ENCODE data around the gene SYT1. TPM values are rescaled to one million over a fixed set of nuclear protein-coding genes. Genes with fewer than 3 reads are reported as not detected.
"Not testable (repeated sequence)": the region's sequence is repeated elsewhere in the genome, so short reads cannot be mapped to it uniquely, and the experiment has no call there.

The SYT1 gene
- total RNA-seq, 1 donor from 2014 or later, result 2.1 TPM

GRCh38 chr12:79008591-79008990 is 144.0 kb downstream of the SYT1 start:
- H3K27ac ChIP-seq (ENCODE audit: low read depth, low read length), result no peak overlapping the region
- H3K27me3 ChIP-seq (ENCODE audit: control insufficient read depth in 3 of 3, insufficient read depth in 3 of 3, low read length in 3 of 3), result no peaks in the 10 kb centered on the region
- H3K9me3 ChIP-seq (ENCODE audit: control insufficient read depth in 3 of 3, low read length in 3 of 3), result no peaks in the 10 kb centered on the region
- no peak overlapping the region for H3K4me3 ChIP-seq (ENCODE audit: low read length in 3 of 3)
- H3K9ac ChIP-seq (ENCODE audit: low read depth in 1 of 3, low read length in 3 of 3), result no peak overlapping the region
- H3K36me3 ChIP-seq (ENCODE audit: control insufficient read depth in 3 of 3, insufficient read depth in 3 of 3, low read length in 3 of 3), result no peaks in the 10 kb centered on the region
- H3K4me1 ChIP-seq (ENCODE audit: control insufficient read depth in 3 of 3, insufficient read depth in 3 of 3, low read length in 3 of 3), result no peaks in the 10 kb centered on the region

DNA sequence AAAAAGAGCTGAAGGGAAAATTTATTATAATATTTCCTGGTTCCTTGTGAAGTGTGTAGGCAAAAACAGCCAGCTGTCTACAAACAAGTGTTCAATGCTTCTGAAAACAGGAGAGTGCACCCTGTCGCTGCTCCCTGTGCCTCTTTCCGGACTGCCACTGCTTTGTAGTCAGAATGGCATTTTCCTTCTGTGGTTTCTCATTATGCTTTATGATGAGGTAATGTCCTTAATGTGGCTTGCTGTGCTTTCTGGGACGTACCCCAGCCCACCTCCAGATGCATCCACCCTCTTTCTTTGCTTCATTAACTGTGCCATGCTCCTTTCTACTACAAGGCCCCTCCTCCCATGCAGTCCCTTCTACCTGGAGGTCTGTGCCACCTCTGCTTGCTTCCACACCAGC is 148.1 kb downstream of the SYT1 start:
- Histone ChIP-seq H3K4me1 (ENCODE audit: control insufficient read depth in 3 of 3, insufficient read depth in 3 of 3, low read length in 3 of 3) (no peaks in the 10 kb centered on the region), H3K27ac (ENCODE audit: low read depth, low read length) (no peak overlapping the region), H3K4me3 (ENCODE audit: low read length in 3 of 3) (no peak overlapping the region), H3K36me3 (ENCODE audit: control insufficient read depth in 3 of 3, insufficient read depth in 3 of 3, low read length in 3 of 3) (no peaks in the 10 kb centered on the region), H3K9me3 (ENCODE audit: control insufficient read depth in 3 of 3, low read length in 3 of 3) (no peaks in the 10 kb centered on the region), H3K27me3 (ENCODE audit: control insufficient read depth in 3 of 3, insufficient read depth in 3 of 3, low read length in 3 of 3) (no peaks in the 10 kb centered on the region), H3K9ac (ENCODE audit: low read depth in 1 of 3, low read length in 3 of 3) (no peak overlapping the region)

GRCh38 chr12:79016181-79016580 is 151.6 kb downstream of the SYT1 start:
- Histone ChIP-seq H3K4me3 (ENCODE audit: low read length in 3 of 3) (no peak overlapping the region), H3K27ac (ENCODE audit: low read depth, low read length) (no peak overlapping the region), H3K9ac (ENCODE audit: low read depth in 1 of 3, low read length in 3 of 3) (no peak overlapping the region), H3K9me3 (ENCODE audit: control insufficient read depth in 3 of 3, low read length in 3 of 3) (no peaks in the 10 kb centered on the region), H3K4me1 (ENCODE audit: control insufficient read depth in 3 of 3, insufficient read depth in 3 of 3, low read length in 3 of 3) (no peaks in the 10 kb centered on the region), H3K27me3 (ENCODE audit: control insufficient read depth in 3 of 3, insufficient read depth in 3 of 3, low read length in 3 of 3) (no peaks in the 10 kb centered on the region), H3K36me3 (ENCODE audit: control insufficient read depth in 3 of 3, insufficient read depth in 3 of 3, low read length in 3 of 3) (no peaks in the 10 kb centered on the region)

GRCh38 chr12:79019672-79020071 is 155.1 kb downstream of the SYT1 start:
- H3K9me3 ChIP-seq (ENCODE audit: control insufficient read depth in 3 of 3, low read length in 3 of 3), result no peaks in the 10 kb centered on the region
- H3K9ac ChIP-seq (ENCODE audit: low read depth in 1 of 3, low read length in 3 of 3), result no peak overlapping the region
- H3K27me3 ChIP-seq (ENCODE audit: control insufficient read depth in 3 of 3, insufficient read depth in 3 of 3, low read length in 3 of 3), result no peaks in the 10 kb centered on the region
- H3K27ac ChIP-seq (ENCODE audit: low read depth, low read length), result no peak overlapping the region
- H3K36me3 ChIP-seq (ENCODE audit: control insufficient read depth in 3 of 3, insufficient read depth in 3 of 3, low read length in 3 of 3), result no peaks in the 10 kb centered on the region
- H3K4me1 ChIP-seq (ENCODE audit: control insufficient read depth in 3 of 3, insufficient read depth in 3 of 3, low read length in 3 of 3), result no peaks in the 10 kb centered on the region
- H3K4me3 ChIP-seq (ENCODE audit: low read length in 3 of 3), result no peak overlapping the region

GRCh38 chr12:79020106-79020505 is 155.5 kb downstream of the SYT1 start:
- Histone ChIP-seq H3K4me3 (ENCODE audit: low read length in 3 of 3) (no peak overlapping the region), H3K36me3 (ENCODE audit: control insufficient read depth in 3 of 3, insufficient read depth in 3 of 3, low read length in 3 of 3) (no peaks in the 10 kb centered on the region), H3K9me3 (ENCODE audit: control insufficient read depth in 3 of 3, low read length in 3 of 3) (no peaks in the 10 kb centered on the region), H3K4me1 (ENCODE audit: control insufficient read depth in 3 of 3, insufficient read depth in 3 of 3, low read length in 3 of 3) (no peaks in the 10 kb centered on the region), H3K27me3 (ENCODE audit: control insufficient read depth in 3 of 3, insufficient read depth in 3 of 3, low read length in 3 of 3) (no peaks in the 10 kb centered on the region), H3K27ac (ENCODE audit: low read depth, low read length) (no peak overlapping the region), H3K9ac (ENCODE audit: low read depth in 1 of 3, low read length in 3 of 3) (no peak overlapping the region)

DNA sequence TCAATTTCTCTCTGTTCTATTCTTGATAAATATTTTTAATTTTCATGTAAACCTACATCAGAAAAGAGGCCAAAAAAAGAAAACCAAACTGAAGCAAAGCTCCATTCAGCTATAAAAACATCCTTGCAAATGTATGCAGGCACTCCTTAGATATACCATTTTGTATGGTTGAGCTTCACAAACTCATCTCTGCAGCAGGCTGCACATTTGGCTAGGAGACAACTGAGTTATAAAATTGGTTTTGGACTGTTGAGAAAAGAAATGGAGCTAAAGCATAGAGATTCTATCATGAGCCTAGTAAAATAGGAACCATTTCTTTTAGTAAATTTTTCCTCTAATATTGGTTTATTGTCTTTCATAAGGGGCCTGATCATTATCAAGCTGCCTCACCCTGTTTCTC is 156.4 kb downstream of the SYT1 start:
- no peak overlapping the region for H3K4me3 ChIP-seq (ENCODE audit: low read length in 3 of 3)

GRCh38 chr12:79023261-79023660 is 158.7 kb downstream of the SYT1 start:
- no peaks in the 10 kb centered on the region for H3K36me3 ChIP-seq (ENCODE audit: control insufficient read depth in 3 of 3, insufficient read depth in 3 of 3, low read length in 3 of 3)
- H3K4me1 ChIP-seq (ENCODE audit: control insufficient read depth in 3 of 3, insufficient read depth in 3 of 3, low read length in 3 of 3), result no peaks in the 10 kb centered on the region
- no peak overlapping the region for H3K27ac ChIP-seq (ENCODE audit: low read depth, low read length)
- no peaks in the 10 kb centered on the region for H3K9me3 ChIP-seq (ENCODE audit: control insufficient read depth in 3 of 3, low read length in 3 of 3)
- H3K9ac ChIP-seq (ENCODE audit: low read depth in 1 of 3, low read length in 3 of 3), result no peak overlapping the region
- H3K4me3 ChIP-seq (ENCODE audit: low read length in 3 of 3), result no peak overlapping the region
- H3K27me3 ChIP-seq (ENCODE audit: control insufficient read depth in 3 of 3, insufficient read depth in 3 of 3, low read length in 3 of 3), result no peaks in the 10 kb centered on the region

More for the DNA sequence above, 156.4 kb downstream of the SYT1 start:
- H3K27me3 ChIP-seq (ENCODE audit: control insufficient read depth in 3 of 3, insufficient read depth in 3 of 3, low read length in 3 of 3), result no peaks in the 10 kb centered on the region
- H3K36me3 ChIP-seq (ENCODE audit: control insufficient read depth in 3 of 3, insufficient read depth in 3 of 3, low read length in 3 of 3), result no peaks in the 10 kb centered on the region
- no peak overlapping the region for H3K27ac ChIP-seq (ENCODE audit: low read depth, low read length)
- H3K9me3 ChIP-seq (ENCODE audit: control insufficient read depth in 3 of 3, low read length in 3 of 3), result no peaks in the 10 kb centered on the region
- H3K9ac ChIP-seq (ENCODE audit: low read depth in 1 of 3, low read length in 3 of 3), result no peak overlapping the region
- H3K4me1 ChIP-seq (ENCODE audit: control insufficient read depth in 3 of 3, insufficient read depth in 3 of 3, low read length in 3 of 3), result no peaks in the 10 kb centered on the region

DNA sequence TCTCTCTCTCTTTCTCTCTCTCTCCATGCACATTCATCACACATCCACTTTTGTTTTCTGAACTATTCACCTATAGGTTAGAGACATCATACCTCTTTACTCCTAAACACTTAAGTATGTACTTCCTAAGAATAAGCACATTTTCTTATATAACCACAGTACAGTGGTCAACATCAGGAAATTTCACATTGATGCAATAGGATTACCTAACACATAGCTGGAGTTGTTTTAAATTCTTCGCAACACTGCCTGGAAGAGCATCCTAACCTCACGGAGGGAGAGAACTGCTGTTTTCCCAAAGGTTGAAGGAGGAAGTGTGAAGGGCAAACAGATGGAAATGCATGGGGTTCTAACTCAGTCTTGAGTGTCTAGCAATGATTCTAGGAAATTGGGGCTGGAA is 159.2 kb downstream of the SYT1 start:
- Histone ChIP-seq H3K9ac (ENCODE audit: low read depth in 1 of 3, low read length in 3 of 3) (no peak overlapping the region), H3K4me3 (ENCODE audit: low read length in 3 of 3) (no peak overlapping the region), H3K36me3 (ENCODE audit: control insufficient read depth in 3 of 3, insufficient read depth in 3 of 3, low read length in 3 of 3) (no peaks in the 10 kb centered on the region), H3K27me3 (ENCODE audit: control insufficient read depth in 3 of 3, insufficient read depth in 3 of 3, low read length in 3 of 3) (no peaks in the 10 kb centered on the region), H3K9me3 (ENCODE audit: control insufficient read depth in 3 of 3, low read length in 3 of 3) (no peaks in the 10 kb centered on the region), H3K27ac (ENCODE audit: low read depth, low read length) (no peak overlapping the region), H3K4me1 (ENCODE audit: control insufficient read depth in 3 of 3, insufficient read depth in 3 of 3, low read length in 3 of 3) (no peaks in the 10 kb centered on the region)

DNA sequence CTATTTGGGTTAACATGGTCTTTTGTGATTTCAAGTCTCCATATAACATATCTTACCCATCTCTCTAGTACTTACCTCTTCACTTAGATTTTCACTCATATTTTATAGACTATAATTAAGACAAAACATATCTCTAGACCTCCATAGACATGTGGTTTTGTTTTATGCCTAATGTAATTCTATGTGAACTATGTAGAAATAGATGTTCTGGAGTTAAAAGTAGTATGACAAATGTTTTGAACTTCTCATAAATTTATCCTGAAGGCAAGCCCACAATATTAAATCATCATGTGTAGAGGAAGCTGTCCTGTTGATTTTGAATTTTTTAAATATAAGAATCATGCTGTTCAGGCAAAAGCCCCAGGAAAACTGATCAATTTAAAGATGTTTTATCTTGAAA is 169.2 kb downstream of the SYT1 start:
- Histone ChIP-seq H3K36me3 (ENCODE audit: control insufficient read depth in 3 of 3, insufficient read depth in 3 of 3, low read length in 3 of 3) (no peaks in the 10 kb centered on the region), H3K9ac (ENCODE audit: low read depth in 1 of 3, low read length in 3 of 3) (no peak overlapping the region), H3K27ac (ENCODE audit: low read depth, low read length) (no peak overlapping the region), H3K4me1 (ENCODE audit: control insufficient read depth in 3 of 3, insufficient read depth in 3 of 3, low read length in 3 of 3) (no peaks in the 10 kb centered on the region), H3K27me3 (ENCODE audit: control insufficient read depth in 3 of 3, insufficient read depth in 3 of 3, low read length in 3 of 3) (no peaks in the 10 kb centered on the region), H3K4me3 (ENCODE audit: low read length in 3 of 3) (no peak overlapping the region), H3K9me3 (ENCODE audit: control insufficient read depth in 3 of 3, low read length in 3 of 3) (no peaks in the 10 kb centered on the region)

DNA sequence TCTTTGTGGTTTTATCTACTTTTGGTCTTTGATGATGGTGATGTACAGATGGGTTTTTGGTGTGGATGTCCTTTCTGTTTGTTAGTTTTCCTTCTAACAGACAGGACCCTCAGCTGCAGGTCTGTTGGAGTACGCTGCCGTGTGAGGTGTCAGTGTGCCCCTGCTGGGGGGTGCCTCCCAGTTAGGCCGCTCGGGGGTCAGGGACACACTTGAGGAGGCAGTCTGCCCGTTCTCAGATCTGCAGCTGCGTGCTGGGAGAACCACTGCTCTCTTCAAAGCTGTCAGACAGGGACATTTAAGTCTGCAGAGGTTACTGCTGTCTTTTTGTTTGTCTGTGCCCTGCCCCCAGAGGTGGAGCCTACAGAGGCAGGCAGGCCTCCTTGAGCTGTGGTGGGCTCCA is 180.2 kb downstream of the SYT1 start:
- H3K27ac ChIP-seq (ENCODE audit: low read depth, low read length); H3K36me3 ChIP-seq (ENCODE audit: control insufficient read depth in 3 of 3, insufficient read depth in 3 of 3, low read length in 3 of 3); H3K9me3 ChIP-seq (ENCODE audit: control insufficient read depth in 3 of 3, low read length in 3 of 3); H3K4me1 ChIP-seq (ENCODE audit: control insufficient read depth in 3 of 3, insufficient read depth in 3 of 3, low read length in 3 of 3); H3K27me3 ChIP-seq (ENCODE audit: control insufficient read depth in 3 of 3, insufficient read depth in 3 of 3, low read length in 3 of 3); H3K4me3 ChIP-seq (ENCODE audit: low read length in 3 of 3); H3K9ac ChIP-seq (ENCODE audit: low read depth in 1 of 3, low read length in 3 of 3): not testable (repeated sequence)

GRCh38 chr12:79045149-79045703 is 180.7 kb downstream of the SYT1 start:
- not testable (repeated sequence) for H3K4me3 ChIP-seq (ENCODE audit: low read length in 3 of 3); H3K9me3 ChIP-seq (ENCODE audit: control insufficient read depth in 3 of 3, low read length in 3 of 3); H3K4me1 ChIP-seq (ENCODE audit: control insufficient read depth in 3 of 3, insufficient read depth in 3 of 3, low read length in 3 of 3); H3K9ac ChIP-seq (ENCODE audit: low read depth in 1 of 3, low read length in 3 of 3); H3K36me3 ChIP-seq (ENCODE audit: control insufficient read depth in 3 of 3, insufficient read depth in 3 of 3, low read length in 3 of 3); H3K27me3 ChIP-seq (ENCODE audit: control insufficient read depth in 3 of 3, insufficient read depth in 3 of 3, low read length in 3 of 3); H3K27ac ChIP-seq (ENCODE audit: low read depth, low read length)
